SW480 (cell line): Measurements from ENCODE around the gene HBA1.
"Not testable (repeated sequence)": the region's sequence is repeated elsewhere in the genome, so short reads cannot be mapped to it uniquely, and the experiment has no call there.

Experiments
- DNase-seq: peaks from one replicate; pipeline ENCODE4 v3.0.0-alpha.2; 2016; ENCODE audit warnings: low spot score

Gene HBA1

GRCh38 chr16:176477-177382 is at the start of gene HBA1:
Gene HBA1 (plus strand): TSS chr16:176680. CDS start chr16:176717, 37 bp downstream.
- DNase-seq, result not testable (repeated sequence)

GRCh38 chr16:129075-129474 is 47.4 kb upstream of the HBA1 start:
- DNase-seq, result no peak

- no peak for DNase-seq
Measured at GRCh38 chr16:130533-131173, 45.8 kb upstream of the HBA1 start.

- no peak for DNase-seq
Measured at GRCh38 chr16:132120-132519, 44.4 kb upstream of the HBA1 start.

- DNase-seq, result no peak
Measured at GRCh38 chr16:133716-134115, 42.8 kb upstream of the HBA1 start.

- no peak for DNase-seq
Measured at GRCh38 chr16:138049-138417, 38.4 kb upstream of the HBA1 start.

GRCh38 chr16:140175-140857 is 36.2 kb upstream of the HBA1 start:
- DNase-seq, result no peak

- DNase-seq, result no peak
Measured at GRCh38 chr16:142405-142967, 34.0 kb upstream of the HBA1 start.

GRCh38 chr16:143047-143446 is 33.4 kb upstream of the HBA1 start:
- no peak for DNase-seq

- DNase-seq, result no peak
Measured at GRCh38 chr16:143456-143855, 33.0 kb upstream of the HBA1 start.

- DNase-seq, result no peak
Measured at GRCh38 chr16:144797-145252, 31.7 kb upstream of the HBA1 start.

- no peak for DNase-seq
Measured at GRCh38 chr16:146646-147045, 29.8 kb upstream of the HBA1 start.

GRCh38 chr16:149024-149660 is 27.3 kb upstream of the HBA1 start:
- DNase-seq, result peak; percentile 17

GRCh38 chr16:152141-153128 is 24.0 kb upstream of the HBA1 start, which contains the start of gene HBZ:
Gene HBZ (plus strand): TSS chr16:152644. CDS start chr16:152910, 266 bp downstream.
- DNase-seq, result no peak

GRCh38 chr16:153129-153521 is 23.4 kb upstream of the HBA1 start:
- DNase-seq, result not testable (repeated sequence)

- not testable (repeated sequence) for DNase-seq
Measured at GRCh38 chr16:153550-154216, 22.8 kb upstream of the HBA1 start.

GRCh38 chr16:154217-155030 is 22.1 kb upstream of the HBA1 start:
- DNase-seq, result no peak

- DNase-seq, result no peak
Measured at GRCh38 chr16:155031-155398, 21.5 kb upstream of the HBA1 start.
